Measurements from ENCODE around the gene PYGO2. TPM values are rescaled to one million over a fixed set of nuclear protein-coding genes. Genes with fewer than 3 reads are reported as not detected.

PYGO2 gene, protein sequence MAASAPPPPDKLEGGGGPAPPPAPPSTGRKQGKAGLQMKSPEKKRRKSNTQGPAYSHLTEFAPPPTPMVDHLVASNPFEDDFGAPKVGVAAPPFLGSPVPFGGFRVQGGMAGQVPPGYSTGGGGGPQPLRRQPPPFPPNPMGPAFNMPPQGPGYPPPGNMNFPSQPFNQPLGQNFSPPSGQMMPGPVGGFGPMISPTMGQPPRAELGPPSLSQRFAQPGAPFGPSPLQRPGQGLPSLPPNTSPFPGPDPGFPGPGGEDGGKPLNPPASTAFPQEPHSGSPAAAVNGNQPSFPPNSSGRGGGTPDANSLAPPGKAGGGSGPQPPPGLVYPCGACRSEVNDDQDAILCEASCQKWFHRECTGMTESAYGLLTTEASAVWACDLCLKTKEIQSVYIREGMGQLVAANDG
- polyA plus RNA-seq (15.1 to 22.3 TPM (median 15.9 TPM) in 3 replicates), polyA minus RNA-seq (15.5 to 20.0 TPM (median 15.6 TPM) in 3 replicates)
- 2.4 TPM for polyA plus RNA-seq (2011; ENCODE audit: low read depth)
- polyA plus RNA-seq (2011; cell fraction: cytosol; rRNA removed), result 15.2 and 15.6 TPM in 2 replicates
- polyA plus RNA-seq (2011; cell fraction: nucleus; rRNA removed), result 33.6 and 33.8 TPM in 2 replicates
- 16.4 and 18.9 TPM in 2 replicates for polyA plus RNA-seq (2012; ENCODE audit: low replicate concordance)
- polyA minus RNA-seq (2011; cell fraction: cytosol; rRNA and poly(A)+ RNA removed), result 20.5 TPM
- polyA minus RNA-seq (2011; cell fraction: nucleus; rRNA and poly(A)+ RNA removed), result 10.2 and 12.9 TPM in 2 replicates

DNA sequence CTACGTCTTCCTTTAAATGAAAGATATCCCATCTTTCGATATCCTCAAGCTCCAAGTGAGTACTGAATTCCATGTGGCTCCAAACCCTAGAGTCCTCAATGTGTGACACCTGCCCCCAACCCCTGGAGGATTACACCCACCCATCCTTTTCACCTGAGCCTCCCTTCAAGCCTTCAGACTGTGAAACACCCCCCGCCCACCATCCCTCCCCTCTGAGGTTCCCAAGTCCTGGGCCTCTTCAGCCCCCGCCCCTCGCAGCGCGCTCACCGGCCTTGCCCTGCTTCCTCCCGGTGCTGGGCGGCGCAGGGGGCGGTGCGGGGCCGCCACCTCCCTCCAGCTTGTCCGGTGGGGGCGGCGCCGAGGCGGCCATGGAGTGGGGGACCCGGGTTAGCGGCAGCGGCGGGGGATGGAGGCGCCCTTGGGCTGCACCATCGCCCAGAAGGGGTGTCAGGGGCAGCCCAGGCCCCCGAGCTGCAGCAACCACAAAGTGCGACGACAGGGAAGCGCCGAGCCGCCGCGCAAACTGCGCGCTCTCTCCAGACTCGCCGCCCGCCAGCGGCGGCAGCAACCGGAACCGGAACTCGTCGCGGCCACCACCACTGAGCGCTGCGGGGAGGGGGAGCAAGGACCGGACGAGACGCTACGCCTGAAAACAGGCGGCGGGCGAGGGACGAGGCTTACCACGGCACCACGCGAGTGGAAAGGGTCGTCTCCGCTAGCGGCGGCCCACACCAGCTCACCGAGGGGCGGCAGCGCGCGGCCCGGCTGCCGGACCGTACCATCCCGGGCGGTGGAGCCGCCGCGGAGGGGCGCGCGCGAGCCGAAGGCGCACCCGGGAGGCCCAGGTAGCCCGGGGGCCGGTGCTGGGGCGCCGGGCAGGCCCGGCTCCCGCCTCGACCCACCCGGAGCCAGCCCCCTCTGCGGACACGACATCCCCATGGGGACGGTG, at the start of gene PYGO2:
Gene PYGO2, minus strand, starts transcription at position 576 of the 949 bp plus-strand sequence. Its CDS starts 206 bp downstream, at position 370.
- H3K9me1 ChIP-seq (ENCODE audit: control insufficient read depth, extremely low read depth, insufficient read depth, low read length), result no peaks in the 10 kb centered on the region
- TF ChIP-seq, protein P1, sequence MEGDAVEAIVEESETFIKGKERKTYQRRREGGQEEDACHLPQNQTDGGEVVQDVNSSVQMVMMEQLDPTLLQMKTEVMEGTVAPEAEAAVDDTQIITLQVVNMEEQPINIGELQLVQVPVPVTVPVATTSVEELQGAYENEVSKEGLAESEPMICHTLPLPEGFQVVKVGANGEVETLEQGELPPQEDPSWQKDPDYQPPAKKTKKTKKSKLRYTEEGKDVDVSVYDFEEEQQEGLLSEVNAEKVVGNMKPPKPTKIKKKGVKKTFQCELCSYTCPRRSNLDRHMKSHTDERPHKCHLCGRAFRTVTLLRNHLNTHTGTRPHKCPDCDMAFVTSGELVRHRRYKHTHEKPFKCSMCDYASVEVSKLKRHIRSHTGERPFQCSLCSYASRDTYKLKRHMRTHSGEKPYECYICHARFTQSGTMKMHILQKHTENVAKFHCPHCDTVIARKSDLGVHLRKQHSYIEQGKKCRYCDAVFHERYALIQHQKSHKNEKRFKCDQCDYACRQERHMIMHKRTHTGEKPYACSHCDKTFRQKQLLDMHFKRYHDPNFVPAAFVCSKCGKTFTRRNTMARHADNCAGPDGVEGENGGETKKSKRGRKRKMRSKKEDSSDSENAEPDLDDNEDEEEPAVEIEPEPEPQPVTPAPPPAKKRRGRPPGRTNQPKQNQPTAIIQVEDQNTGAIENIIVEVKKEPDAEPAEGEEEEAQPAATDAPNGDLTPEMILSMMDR (optimal IDR thresholded peaks at IDR 0.05 in 1 of 3, IDR thresholded peaks at IDR 0.05 in 1 of 3, conservative IDR thresholded peaks at IDR 0.05 in 1 of 3; ENCODE audit: extremely low read depth in 1 of 3, insufficient read depth in 2 of 3, low read length in 3 of 3), result peak; percentile 31 to 62 (median 44)
- no peak for TF ChIP-seq EZH2 (IDR thresholded peaks at IDR 0.05; ENCODE audit: low read length)
- peaks cover 30 to 46% of the 10 kb centered on the region in 2 experiments for H3K36me3 ChIP-seq (ENCODE audit: control insufficient read depth in 2 of 2, extremely low read depth in 1 of 2, insufficient read depth in 2 of 2, low read length in 2 of 2)
- peak within 1 kb of the TSS; percentile 87 for H3K9ac ChIP-seq (ENCODE audit: control insufficient read depth, extremely low read depth, insufficient read depth, low read length)
- FAIRE-seq (no peak), DNase-seq (ENCODE audit: low read depth, low spot score) (no peak)
- H3K4me2 ChIP-seq (ENCODE audit: control insufficient read depth, extremely low read depth, insufficient read depth, low read depth, low read length), result peak within 1 kb of the TSS; percentile 100
- H4K20me1 ChIP-seq (ENCODE audit: control insufficient read depth, extremely low read depth, insufficient read depth, low read length), result no peaks in the 10 kb centered on the region
- no peaks in the 10 kb centered on the region for H3K27me3 ChIP-seq (ENCODE audit: control insufficient read depth, extremely low read depth, insufficient read depth, low read length)
- peaks cover 33% of the 10 kb centered on the region for H3K4me1 ChIP-seq (ENCODE audit: control insufficient read depth, extremely low read depth, insufficient read depth, low read length)
- H3K9me3 ChIP-seq (ENCODE audit: control insufficient read depth, low read depth, low read length), result no peaks in the 10 kb centered on the region
- H3K79me2 ChIP-seq (ENCODE audit: control insufficient read depth, insufficient read depth, low read length), result peaks cover 32% of the 10 kb centered on the region
- H2AFZ ChIP-seq (ENCODE audit: control insufficient read depth, low read length), result peak within 1 kb of the TSS; percentile 75
- dilution Hi-C loops (cut with MboI; ENCODE audit: extremely low pct_ligation_motif_present, low sequenced_read_pairs), result no loop called here
- peak within 1 kb of the TSS; percentile 62 to 96 (median 90) for H3K4me3 ChIP-seq (ENCODE audit: control insufficient read depth in 2 of 3, extremely low read depth in 1 of 3, insufficient read depth in 2 of 3, low read depth in 1 of 3, low read length in 3 of 3)
- H3K27ac ChIP-seq (ENCODE audit: control insufficient read depth, insufficient read depth, low read length), result peak within 1 kb of the TSS; percentile 81

DNA sequence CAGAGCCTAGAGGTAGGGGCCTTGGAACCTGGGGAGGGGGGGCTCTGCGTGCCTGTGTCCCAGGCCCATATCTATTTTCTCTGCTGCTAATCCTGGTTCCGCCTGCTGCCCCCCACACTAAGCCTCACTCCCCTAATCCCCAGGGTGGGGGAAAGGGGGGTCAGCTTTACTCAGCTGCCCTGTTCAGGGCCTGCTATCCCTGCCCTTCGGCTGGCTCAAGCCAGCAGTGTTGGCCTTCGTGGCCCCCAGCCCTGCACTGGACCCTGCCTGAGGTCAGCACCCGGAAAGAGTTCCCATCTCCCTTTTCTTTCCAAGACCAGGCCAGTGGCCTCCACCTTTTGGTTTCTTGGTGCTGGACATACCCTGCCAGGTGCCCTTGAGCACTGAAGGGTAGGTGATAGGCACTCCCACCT, 49.4 kb upstream of the PYGO2 start:
- FAIRE-seq (no peak), DNase-seq (ENCODE audit: low read depth, low spot score) (no peak)
- no peaks in the 10 kb centered on the region for H3K9me3 ChIP-seq (ENCODE audit: control insufficient read depth, low read depth, low read length)
- H3K36me3 ChIP-seq (ENCODE audit: control insufficient read depth in 2 of 2, extremely low read depth in 1 of 2, insufficient read depth in 2 of 2, low read length in 2 of 2), result peaks cover 19 to 56% of the 10 kb centered on the region in 2 experiments
- dilution Hi-C loops (cut with MboI; ENCODE audit: extremely low pct_ligation_motif_present, low sequenced_read_pairs), result no loop called here
- H3K4me1 ChIP-seq (ENCODE audit: control insufficient read depth, extremely low read depth, insufficient read depth, low read length), result peaks cover 76% of the 10 kb centered on the region
- no peak overlapping the region for H2AFZ ChIP-seq (ENCODE audit: control insufficient read depth, low read length)
- peaks cover 54% of the 10 kb centered on the region for H3K79me2 ChIP-seq (ENCODE audit: control insufficient read depth, insufficient read depth, low read length)
- TF ChIP-seq EZH2 (IDR thresholded peaks at IDR 0.05; ENCODE audit: low read length), result no peak
- TF ChIP-seq, protein P1 (optimal IDR thresholded peaks at IDR 0.05 in 1 of 3, IDR thresholded peaks at IDR 0.05 in 1 of 3, conservative IDR thresholded peaks at IDR 0.05 in 1 of 3; ENCODE audit: extremely low read depth in 1 of 3, insufficient read depth in 2 of 3, low read length in 3 of 3), result no peak
- H3K9ac ChIP-seq (ENCODE audit: control insufficient read depth, extremely low read depth, insufficient read depth, low read length), result no peak overlapping the region
- no peaks in the 10 kb centered on the region for H3K9me1 ChIP-seq (ENCODE audit: control insufficient read depth, extremely low read depth, insufficient read depth, low read length)
- H4K20me1 ChIP-seq (ENCODE audit: control insufficient read depth, extremely low read depth, insufficient read depth, low read length), result peaks cover 6% of the 10 kb centered on the region
- no peak overlapping the region for H3K4me2 ChIP-seq (ENCODE audit: control insufficient read depth, extremely low read depth, insufficient read depth, low read depth, low read length)
- H3K27ac ChIP-seq (ENCODE audit: control insufficient read depth, insufficient read depth, low read length), result no peak overlapping the region
- H3K27me3 ChIP-seq (ENCODE audit: control insufficient read depth, extremely low read depth, insufficient read depth, low read length), result no peaks in the 10 kb centered on the region
- no peak overlapping the region for H3K4me3 ChIP-seq (ENCODE audit: control insufficient read depth in 2 of 3, extremely low read depth in 1 of 3, insufficient read depth in 2 of 3, low read depth in 1 of 3, low read length in 3 of 3)
